Chondrocyte (in vitro differentiated cells): ENCODE results near the gene LIMA1. TPM values are rescaled to one million over a fixed set of nuclear protein-coding genes. Genes with fewer than 3 reads are reported as not detected.

Experiments used
- DNase-seq: peaks from one replicate; pipeline ENCODE4 v3.0.0; 2021; ENCODE audit warnings: mixed read lengths, low spot score
- H3K27ac Mint-ChIP-seq: one replicate; pipeline ENCODE4 v1.8.0; 2021; ENCODE audit warnings: mild to moderate bottlenecking, moderate library complexity, mixed read lengths; ENCODE audit not compliant: unreplicated experiment
- H3K27me3 Mint-ChIP-seq: 2 replicates; pipeline ENCODE4 v1.8.0; 2021; ENCODE audit warnings: low read depth, mixed read lengths
- H3K36me3 Mint-ChIP-seq: 2 replicates; pipeline ENCODE4 v1.8.0; 2021; ENCODE audit warnings: low read depth, mixed read lengths
- H3K4me1 Mint-ChIP-seq: 2 replicates; pipeline ENCODE4 v1.8.0; 2021; ENCODE audit warnings: low read depth, mild to moderate bottlenecking, mixed read lengths
- H3K4me3 Mint-ChIP-seq: one replicate; pipeline ENCODE4 v1.8.0; 2021; ENCODE audit warnings: mild to moderate bottlenecking, moderate library complexity, mixed read lengths; ENCODE audit not compliant: unreplicated experiment
- H3K9me3 Mint-ChIP-seq: 2 replicates; pipeline ENCODE4 v1.8.0; 2021; ENCODE audit warnings: low read depth, mixed read lengths
- CTCF ChIP-seq: fragments of 200-600 bp; sonication (generic); IDR thresholded peaks from 2 replicates; pipeline ENCODE4 v1.5.0; 2021; ENCODE audit warnings: antibody characterized with exemption, mild to moderate bottlenecking, moderate library complexity
- total RNA-seq: library from RNA; stranded (reverse); gene quantifications from 3 replicates; pipeline ENCODE4 v1.2.1, GENCODE V29; 2021

The LIMA1 gene
- total RNA-seq, 1 donor from 2014 or later: 120 TPM

GRCh38 chr12:50197297-50197727, 86.0 kb downstream of the LIMA1 start:
- H3K4me3 Mint-ChIP-seq: no peak overlapping the region
- H3K36me3 Mint-ChIP-seq: peaks cover 21% of the 10 kb centered on the region
- no peaks in the 10 kb centered on the region for H3K27me3 Mint-ChIP-seq
- H3K9me3 Mint-ChIP-seq: no peaks in the 10 kb centered on the region
- no peak for DNase-seq
- H3K27ac Mint-ChIP-seq: no peak overlapping the region
- peaks cover 34% of the 10 kb centered on the region for H3K4me1 Mint-ChIP-seq
- TF ChIP-seq CTCF: no peak

GRCh38 chr12:50196537-50196936, 86.8 kb downstream of the LIMA1 start:
- DNase-seq: no peak
- Mint-ChIP-seq H3K4me3 (no peak overlapping the region), H3K27me3 (no peaks in the 10 kb centered on the region), H3K9me3 (no peaks in the 10 kb centered on the region), H3K4me1 (peaks cover 29% of the 10 kb centered on the region), H3K36me3 (peaks cover 21% of the 10 kb centered on the region), H3K27ac (no peak overlapping the region)
- no peak for TF ChIP-seq CTCF

GRCh38 chr12:50195832-50196231, 87.5 kb downstream of the LIMA1 start:
- Mint-ChIP-seq H3K4me3 (no peak overlapping the region), H3K36me3 (peaks cover 19% of the 10 kb centered on the region), H3K27ac (no peak overlapping the region), H3K4me1 (peaks cover 21% of the 10 kb centered on the region), H3K9me3 (no peaks in the 10 kb centered on the region), H3K27me3 (no peaks in the 10 kb centered on the region)
- no peak for DNase-seq
- TF ChIP-seq CTCF: no peak

GRCh38 chr12:50192908-50193307, 90.4 kb downstream of the LIMA1 start:
- no peaks in the 10 kb centered on the region for H3K27me3 Mint-ChIP-seq
- H3K4me1 Mint-ChIP-seq: peaks cover 31% of the 10 kb centered on the region
- TF ChIP-seq CTCF: no peak
- peak overlapping the region; percentile 50 for H3K27ac Mint-ChIP-seq
- H3K4me3 Mint-ChIP-seq: no peak overlapping the region
- H3K36me3 Mint-ChIP-seq: peaks cover 16% of the 10 kb centered on the region
- DNase-seq: no peak
- H3K9me3 Mint-ChIP-seq: no peaks in the 10 kb centered on the region

- Mint-ChIP-seq H3K27me3 (no peaks in the 10 kb centered on the region), H3K4me1 (peaks cover 38% of the 10 kb centered on the region), H3K27ac (no peak overlapping the region), H3K4me3 (no peak overlapping the region), H3K36me3 (peaks cover 15% of the 10 kb centered on the region), H3K9me3 (no peaks in the 10 kb centered on the region)
- no peak for TF ChIP-seq CTCF
- DNase-seq: no peak
Observed at GRCh38 chr12:50192236-50192635, 91.1 kb downstream of the LIMA1 start.
